Mucosa of descending colon (tissue), 3 donors: ENCODE data around the gene UPP2. TPM values are rescaled to one million over a fixed set of nuclear protein-coding genes. Genes with fewer than 3 reads are reported as not detected.

Experiments
- ATAC-seq: fragments of 200-7000 bp; cut with Tn5 transposase; one replicate; pipeline ENCODE4 v1.9.1; 2020; ENCODE audit warnings: mild to moderate bottlenecking, moderate library complexity
- DNase-seq, 3 donors: peaks; one replicate each; pipeline ENCODE4 v3.0.0-alpha.2; 2020
- H3K36me3 ChIP-seq: fragments of 200-600 bp; one replicate; pipeline ENCODE4 v1.8.0; 2021; ENCODE audit warnings: low read depth, mild to moderate bottlenecking
- H3K4me1 ChIP-seq: fragments of 200-600 bp; one replicate; pipeline ENCODE4 v1.8.0; 2021; ENCODE audit warnings: low read depth, mild to moderate bottlenecking
- H3K4me3 ChIP-seq: fragments of 200-600 bp; one replicate; pipeline ENCODE4 v1.8.0; 2021; ENCODE audit warnings: mild to moderate bottlenecking
- H3K9me3 ChIP-seq: fragments of 200-600 bp; one replicate; pipeline ENCODE4 v1.8.0; 2021; ENCODE audit warnings: mild to moderate bottlenecking
- intact Hi-C, 2 donors: fragments of 100-400 bp; cut with DNase I in 1 of 2; cut with micrococcal nuclease in 1 of 2; formaldehyde crosslinking; loops; one replicate each; pipeline versions ENCODE4 v1.11.0 to v1.11.1; 2022; cut with DNase I, micrococcal nuclease
- total RNA-seq, 3 donors: library from RNA; stranded (reverse); fragmentation: NEBNext Ultra II Directional in 2 of 3; extraction: Animal tissue kit (Norgen Biotek cat#: 25700) in 2 of 3; gene quantifications; one replicate each; pipeline versions ENCODE4 v1.2.1 to v1.2.4, GENCODE V29; 2021 to 2023
- TF ChIP-seq, protein P1 (sequence below): fragments of 200-600 bp; IDR thresholded peaks from one replicate; pipeline ENCODE4 v1.8.0; 2022; ENCODE audit warnings: antibody characterized with exemption, mild to moderate bottlenecking
- donor health status: DM: no; HTN: no; CAD: no; lungs with moderate emphysema.
- donor health status: DM: no; HTN: no; CAD: no.
- donor health status: DM: no; HTN: yes; CAD: no.

UPP2 gene
- total RNA-seq, 3 donors from 2014 or later, result not detected

GRCh38 chr2:158098178-158098577 lies 3.5 kb upstream of the UPP2 start:
- Histone ChIP-seq H3K4me3 (no peak overlapping the region), H3K4me1 (peaks cover 9% of the 10 kb centered on the region), H3K9me3 (no peaks in the 10 kb centered on the region), H3K36me3 (no peaks in the 10 kb centered on the region)
- TF ChIP-seq, protein P1, sequence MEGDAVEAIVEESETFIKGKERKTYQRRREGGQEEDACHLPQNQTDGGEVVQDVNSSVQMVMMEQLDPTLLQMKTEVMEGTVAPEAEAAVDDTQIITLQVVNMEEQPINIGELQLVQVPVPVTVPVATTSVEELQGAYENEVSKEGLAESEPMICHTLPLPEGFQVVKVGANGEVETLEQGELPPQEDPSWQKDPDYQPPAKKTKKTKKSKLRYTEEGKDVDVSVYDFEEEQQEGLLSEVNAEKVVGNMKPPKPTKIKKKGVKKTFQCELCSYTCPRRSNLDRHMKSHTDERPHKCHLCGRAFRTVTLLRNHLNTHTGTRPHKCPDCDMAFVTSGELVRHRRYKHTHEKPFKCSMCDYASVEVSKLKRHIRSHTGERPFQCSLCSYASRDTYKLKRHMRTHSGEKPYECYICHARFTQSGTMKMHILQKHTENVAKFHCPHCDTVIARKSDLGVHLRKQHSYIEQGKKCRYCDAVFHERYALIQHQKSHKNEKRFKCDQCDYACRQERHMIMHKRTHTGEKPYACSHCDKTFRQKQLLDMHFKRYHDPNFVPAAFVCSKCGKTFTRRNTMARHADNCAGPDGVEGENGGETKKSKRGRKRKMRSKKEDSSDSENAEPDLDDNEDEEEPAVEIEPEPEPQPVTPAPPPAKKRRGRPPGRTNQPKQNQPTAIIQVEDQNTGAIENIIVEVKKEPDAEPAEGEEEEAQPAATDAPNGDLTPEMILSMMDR, result no peak
- ATAC-seq (no peak), DNase-seq (no peak)
- intact Hi-C loops, result no loop called here

- H3K4me1 ChIP-seq, result peaks cover 6% of the 10 kb centered on the region
- DNase-seq (no peak), ATAC-seq (peak; percentile 59)
- intact Hi-C loops, result no loop called here
- TF ChIP-seq, protein P1, result no peak
- no peak overlapping the region for H3K4me3 ChIP-seq
- no peaks in the 10 kb centered on the region for H3K9me3 ChIP-seq
- no peaks in the 10 kb centered on the region for H3K36me3 ChIP-seq
Observed at GRCh38 chr2:158099716-158100115, 2.0 kb upstream of the UPP2 start.

GRCh38 chr2:158100411-158100810 lies 1.3 kb upstream of the UPP2 start:
- Histone ChIP-seq H3K4me3 (no peak overlapping the region), H3K9me3 (no peaks in the 10 kb centered on the region), H3K36me3 (no peaks in the 10 kb centered on the region), H3K4me1 (no peaks in the 10 kb centered on the region)
- no peak for DNase-seq
- no peak for ATAC-seq
- TF ChIP-seq, protein P1, result no peak
- intact Hi-C loops, result no loop called here

GRCh38 chr2:158102446-158102845 lies 770 bp downstream of the UPP2 start:
- Histone ChIP-seq H3K4me1 (no peaks in the 10 kb centered on the region), H3K4me3 (no peak overlapping the region), H3K36me3 (no peaks in the 10 kb centered on the region), H3K9me3 (no peaks in the 10 kb centered on the region)
- intact Hi-C loops, result no loop called here
- DNase-seq (no peak), ATAC-seq (no peak)
- TF ChIP-seq, protein P1, result no peak

- TF ChIP-seq, protein P1, result no peak
- no peaks in the 10 kb centered on the region for H3K4me1 ChIP-seq
- no peaks in the 10 kb centered on the region for H3K9me3 ChIP-seq
- DNase-seq (no peak), ATAC-seq (peak; percentile 91)
- intact Hi-C loops, result no loop called here
- no peak overlapping the region for H3K4me3 ChIP-seq
- H3K36me3 ChIP-seq, result no peaks in the 10 kb centered on the region
Observed at GRCh38 chr2:158103411-158104012, 1.8 kb downstream of the UPP2 start.

GRCh38 chr2:158104903-158105302 lies 3.2 kb downstream of the UPP2 start:
- H3K4me1 ChIP-seq, result no peaks in the 10 kb centered on the region
- intact Hi-C loops, result no loop called here
- H3K4me3 ChIP-seq, result no peak overlapping the region
- no peak for DNase-seq
- no peaks in the 10 kb centered on the region for H3K9me3 ChIP-seq
- no peaks in the 10 kb centered on the region for H3K36me3 ChIP-seq
- no peak for ATAC-seq
- TF ChIP-seq, protein P1, result no peak
